ENCODE results near the gene EPB41L3.

Gene EPB41L3

DNA sequence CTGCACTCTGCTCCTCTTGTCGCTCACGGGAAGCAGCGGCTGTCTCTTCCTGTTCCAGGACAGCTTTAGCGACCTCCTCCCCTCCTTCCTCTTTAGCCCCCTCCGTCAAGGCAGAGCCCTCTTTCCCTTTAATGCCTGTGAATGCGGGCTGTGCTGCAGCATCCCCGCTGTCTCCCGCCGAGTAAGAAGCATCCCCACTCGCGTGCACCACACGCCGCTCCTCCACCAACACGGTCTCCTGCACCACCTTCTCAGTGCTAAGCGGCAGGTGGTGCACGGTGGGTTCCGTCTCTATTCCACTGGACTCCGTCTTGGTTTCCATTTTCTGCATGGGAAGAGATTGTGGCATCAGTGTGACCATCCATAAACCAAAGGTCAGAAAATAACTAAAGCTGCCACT is 146.7 kb downstream of the EPB41L3 start:
- no peak for DNase-seq

DNA sequence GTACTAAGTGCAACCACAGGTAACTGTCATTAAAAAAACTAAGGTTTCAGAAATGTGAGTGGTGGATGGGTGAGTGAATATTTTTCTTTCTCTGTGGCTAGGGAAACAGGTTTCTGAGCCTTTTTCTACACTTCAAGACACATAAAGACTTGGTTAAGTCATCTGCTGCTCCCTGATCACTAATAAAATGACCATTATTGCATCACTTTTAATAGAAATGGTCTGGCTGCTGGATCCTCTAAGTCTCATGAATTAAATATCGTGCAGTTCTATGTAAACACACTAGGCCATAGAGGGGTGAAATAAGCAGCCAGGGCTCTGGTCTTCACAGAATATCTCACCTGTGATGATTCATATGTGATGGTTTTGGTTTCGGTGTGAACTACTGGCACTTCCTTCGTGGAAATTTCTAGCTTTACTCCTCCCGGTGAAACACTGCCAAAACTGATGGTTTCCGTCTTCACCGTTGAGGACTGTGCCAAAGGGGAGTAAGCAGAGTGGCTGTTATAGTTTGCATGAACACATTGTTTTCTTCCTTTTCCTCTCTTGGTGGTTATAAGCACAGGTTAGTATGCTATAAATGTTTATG is 147.8 kb downstream of the EPB41L3 start:
- DNase-seq = no peak

DNA sequence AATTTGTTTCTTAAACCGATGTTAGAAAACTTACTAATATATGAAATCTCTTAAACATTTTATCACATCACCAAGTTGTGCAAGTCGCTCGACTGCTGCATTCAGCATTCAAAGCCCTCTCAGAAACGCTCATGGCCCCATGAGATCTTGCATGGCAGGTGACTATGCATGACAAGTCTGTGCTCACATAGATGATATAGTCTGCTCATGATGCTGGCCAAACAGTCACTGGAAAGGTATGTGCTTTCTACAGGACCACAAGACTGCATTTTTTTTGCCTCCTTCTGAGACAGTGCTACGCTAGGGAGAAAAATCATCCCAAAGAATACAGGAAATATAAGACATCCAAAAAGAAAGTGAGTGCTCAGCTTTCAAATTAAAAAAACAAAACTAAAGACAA is 150.0 kb downstream of the EPB41L3 start:
- DNase-seq = no peak

DNA sequence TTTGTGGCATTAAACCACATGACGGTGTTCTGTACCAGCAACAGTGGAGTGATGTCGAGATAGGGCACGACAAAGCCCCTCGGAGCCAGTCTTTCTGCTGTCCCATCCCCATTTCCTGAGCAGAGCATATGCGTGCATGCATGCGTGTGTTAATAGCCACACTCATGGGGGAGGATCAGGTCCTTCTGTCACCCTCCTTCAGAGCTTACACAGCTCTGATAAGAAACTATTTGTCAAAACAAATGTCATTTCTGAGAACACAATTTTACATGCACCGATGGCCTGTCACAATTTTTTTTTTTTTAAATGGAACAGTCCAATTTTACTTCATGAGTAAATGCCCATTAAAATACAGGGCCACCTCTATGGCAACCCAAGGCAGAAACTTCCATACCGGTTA is 152.4 kb downstream of the EPB41L3 start:
- no peak for DNase-seq

DNA sequence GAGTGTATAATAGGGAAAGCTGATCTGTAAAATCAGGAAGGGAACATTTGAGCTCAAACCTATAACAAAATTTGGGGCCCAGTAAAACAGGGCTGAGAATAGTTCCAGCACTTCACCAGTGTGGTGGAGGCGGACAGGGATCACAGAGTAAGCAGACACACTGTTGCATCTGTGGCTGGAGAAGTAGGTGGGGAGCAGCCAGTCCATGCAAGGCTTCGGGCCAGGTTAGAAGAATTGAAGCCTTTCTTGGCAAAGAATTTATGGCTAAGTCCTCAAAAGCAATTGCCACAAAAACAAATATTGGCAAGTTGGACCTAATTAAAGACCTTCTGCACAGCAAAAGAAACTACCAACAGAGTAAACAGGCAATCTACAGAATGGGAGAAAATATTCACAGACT is 154.4 kb downstream of the EPB41L3 start:
- no peak for DNase-seq

GRCh38 chr18:5388896-5389295 is 154.9 kb downstream of the EPB41L3 start:
- DNase-seq = no peak

- DNase-seq = no peak
These were observed 163.2 kb downstream of the EPB41L3 start for GRCh38 chr18:5380586-5380985.

DNA sequence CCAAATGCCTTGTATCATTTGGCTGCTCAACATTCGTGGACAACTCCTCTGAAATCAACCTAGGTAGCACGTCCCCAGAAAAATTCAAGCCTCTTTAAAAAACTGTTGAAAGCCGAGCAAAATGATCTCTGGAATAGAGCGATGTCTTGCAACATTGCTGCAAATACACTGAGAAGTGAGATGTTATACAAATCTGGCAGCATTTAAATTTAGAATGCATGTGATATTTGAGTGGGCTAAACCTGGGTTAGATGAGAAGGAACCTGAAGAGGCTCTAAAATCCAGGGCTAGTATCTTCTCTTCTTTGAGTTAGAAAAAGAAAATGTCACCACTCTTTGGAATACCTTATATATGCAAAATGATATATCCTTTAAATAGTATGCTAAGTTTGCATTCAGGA is 166.8 kb downstream of the EPB41L3 start:
- DNase-seq = no peak

- no peak for DNase-seq
These were observed 173.5 kb downstream of the EPB41L3 start for GRCh38 chr18:5370332-5370731.

- DNase-seq = no peak
These were observed 174.3 kb downstream of the EPB41L3 start for GRCh38 chr18:5369513-5369912.

DNA sequence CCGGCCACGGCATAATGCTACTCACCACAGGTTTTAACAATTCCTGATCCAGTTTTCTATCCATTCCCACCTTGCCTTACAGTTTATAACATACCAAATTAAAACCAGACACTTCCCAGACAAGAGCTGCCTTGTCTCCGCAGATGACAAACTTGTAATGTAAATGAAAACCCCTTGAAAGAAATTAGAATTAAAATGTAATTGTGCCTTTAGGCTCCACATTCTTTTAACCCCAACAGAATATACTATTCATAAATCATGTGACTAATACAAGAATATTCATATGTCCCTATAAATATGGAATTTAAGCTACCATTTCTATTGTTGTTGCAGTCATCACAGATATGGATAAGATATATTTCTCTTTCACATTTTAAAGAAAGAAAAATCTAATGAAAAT is 178.4 kb downstream of the EPB41L3 start:
- no peak for DNase-seq

GRCh38 chr18:5350636-5351035 is 193.2 kb downstream of the EPB41L3 start:
- no peak for DNase-seq

All from NCI-H774 (cell line).